ENCODE data around the gene ANKRD28. TPM values are rescaled to one million over a fixed set of nuclear protein-coding genes. Genes with fewer than 3 reads are reported as not detected.
A peak's percentile ranks its signal among the peaks of the same experiment; 100 is the strongest.

ANKRD28 gene
- total and polyA plus RNA-seq, 9 of the 15 experiments (the other 6 are each of a cell fraction or from before 2014, with no cell fraction given) = 11.7 to 66.0 (median 36.7) TPM

DNA sequence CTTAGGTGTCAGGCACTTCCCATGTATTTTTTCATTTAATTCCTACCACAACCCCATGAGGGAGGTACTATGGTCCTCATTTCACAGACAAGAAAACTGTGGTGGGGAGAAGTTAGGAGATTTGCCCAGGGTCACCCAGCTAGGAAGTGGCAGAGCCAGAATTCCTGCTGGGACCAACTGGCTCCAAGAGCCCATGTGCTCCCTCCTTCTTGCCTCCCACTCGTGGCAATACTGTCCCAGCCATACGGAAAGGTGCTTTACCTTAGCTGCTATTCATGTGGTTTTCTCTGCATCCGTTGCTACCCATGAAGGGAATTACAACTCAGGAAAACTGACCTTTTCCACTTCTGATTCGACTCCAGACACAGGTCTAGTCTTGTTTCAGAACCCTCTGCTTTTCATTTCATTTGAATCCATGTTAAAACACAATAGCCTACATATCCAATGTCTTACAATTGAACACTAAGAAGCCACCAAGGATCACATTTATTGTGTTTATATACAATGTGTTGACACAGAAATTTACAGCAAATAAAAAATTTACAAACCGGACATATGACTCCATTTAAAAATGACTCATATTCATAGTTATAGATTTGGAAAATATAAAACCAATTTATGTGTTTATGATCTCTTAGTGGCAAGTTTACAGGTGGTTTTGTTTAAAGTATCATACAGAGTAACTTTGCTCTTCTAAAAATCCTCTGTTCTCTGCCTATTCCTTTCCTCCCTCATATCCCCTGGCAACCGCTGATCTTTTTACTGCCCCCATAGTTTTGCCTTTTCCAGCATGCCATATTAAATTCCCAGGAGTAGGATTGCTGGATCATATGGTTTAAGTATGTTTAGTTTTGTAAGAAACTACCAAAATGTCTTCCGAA lies 137.5 kb downstream of the ANKRD28 start:
- WGBS (ENCODE audit: insufficient coverage, low coverage, missing lambda C conversion rate) = 12% methylated on average over 7 of the region's 7 CpGs
- H3K9me3 ChIP-seq (replicated peaks; ENCODE audit: control insufficient read depth, insufficient read depth, low read depth, low read length) = peaks cover 3% of the 10 kb centered on the region; the same call in 1 of the 2 replicates
- no TSS peak for BruUV-seq (replicated peaks)

GRCh38 chr3:15659254-15659975 lies 138.4 kb downstream of the ANKRD28 start:
- H3K9me3 ChIP-seq (replicated peaks; ENCODE audit: control insufficient read depth, insufficient read depth, low read depth, low read length) = peaks cover 3% of the 10 kb centered on the region; the same call in 1 of the 2 replicates
- no peak overlapping the region for H3K4me2 ChIP-seq (ENCODE audit: insufficient read depth, low read length)
- intact Hi-C loops (cut with micrococcal nuclease) (no loop called here), in situ Hi-C loops (cut with MboI) (no loop called here)
- H3K4me1 ChIP-seq (replicated peaks in 1 of 2; ENCODE audit: control insufficient read depth in 2 of 2, insufficient read depth in 2 of 2, low read length in 2 of 2) = no peaks in the 10 kb centered on the region; a peak in 1 of 5 replicates
- BruUV-seq (replicated peaks) = no TSS peak
- no peak for FAIRE-seq
- POLR2A ChIA-PET = interaction anchor here (0.9 kb wide), 1 partner anchor 8 kb away, joined by 5 read pairs; no protein-coding TSS in a partner anchor
- DNase-seq (ENCODE audit: extremely low read depth in 1 of 4, low spot score in 3 of 4) = no peak
- H4K20me1 ChIP-seq (replicated peaks; ENCODE audit: control insufficient read depth, insufficient read depth, low read length) = no peaks in the 10 kb centered on the region
- no peaks in the 10 kb centered on the region for H3K79me2 ChIP-seq (ENCODE audit: control insufficient read depth, insufficient read depth, low read length)
- TF ChIP-seq ZNF740 (CRISPR knock-in tag; IDR thresholded peaks at IDR 0.05) (peak; percentile 38; the same call in 1 of the 2 replicates), ZNF740 (tag; IDR thresholded peaks at IDR 0.05) (no peak), NFIC (IDR thresholded peaks at IDR 0.05) (0 out of 2 replicates have a peak, but pooled peaks have one; percentile 22), RAD51 (IDR thresholded peaks at IDR 0.05; ENCODE audit: borderline replicate concordance, low read depth) (no peak), ZNF449 (CRISPR knock-in tag; IDR thresholded peaks at IDR 0.05) (no peak)
- ATAC-seq = no peak
- H2AFZ ChIP-seq (ENCODE audit: low read depth, low read length) = no peak overlapping the region
- no peak overlapping the region for H3K9ac ChIP-seq (ENCODE audit: insufficient read depth in 1 of 2, low read depth in 2 of 2, low read length in 2 of 2)
- H3K27ac ChIP-seq (ENCODE audit: extremely low read depth, low read depth, low read length) = no peak overlapping the region
- H3K4me3 ChIP-seq = no peak overlapping the region
- CTCF ChIA-PET (ENCODE audit: low intra/inter-chr PET ratio) = no interaction called here
- H3K9me1 ChIP-seq (ENCODE audit: control insufficient read depth, insufficient read depth, low read length) = no peaks in the 10 kb centered on the region
- H3K36me3 ChIP-seq (ENCODE audit: control insufficient read depth, insufficient read depth, low read length) = no peaks in the 10 kb centered on the region
- H3K27me3 ChIP-seq (ENCODE audit: control insufficient read depth in 2 of 2, insufficient read depth in 2 of 2, low read length in 2 of 2) = no peaks in the 10 kb centered on the region; a peak in 1 of 5 replicates
- WGBS (ENCODE audit: insufficient coverage, low coverage, missing lambda C conversion rate) = 1% methylated on average over 5 of the region's 5 CpGs

More for the DNA sequence above, 137.5 kb downstream of the ANKRD28 start:
- in situ Hi-C loops (cut with MboI) = no loop called here
- Histone ChIP-seq H3K4me2 (ENCODE audit: insufficient read depth, low read length) (no peak overlapping the region), H3K9ac (ENCODE audit: insufficient read depth in 1 of 2, low read depth in 2 of 2, low read length in 2 of 2) (no peak overlapping the region), H3K4me1 (replicated peaks in 1 of 2; ENCODE audit: control insufficient read depth in 2 of 2, insufficient read depth in 2 of 2, low read length in 2 of 2) (no peaks in the 10 kb centered on the region; a peak in 1 of 5 replicates), H3K27ac (ENCODE audit: extremely low read depth, low read depth, low read length) (no peak overlapping the region), H2AFZ (ENCODE audit: low read depth, low read length) (no peak overlapping the region), H3K9me1 (ENCODE audit: control insufficient read depth, insufficient read depth, low read length) (no peaks in the 10 kb centered on the region), H3K27me3 (ENCODE audit: control insufficient read depth in 2 of 2, insufficient read depth in 2 of 2, low read length in 2 of 2) (no peaks in the 10 kb centered on the region; a peak in 1 of 5 replicates), H3K4me3 (no peak overlapping the region), H3K79me2 (ENCODE audit: control insufficient read depth, insufficient read depth, low read length) (no peaks in the 10 kb centered on the region), H4K20me1 (replicated peaks; ENCODE audit: control insufficient read depth, insufficient read depth, low read length) (no peaks in the 10 kb centered on the region), H3K36me3 (ENCODE audit: control insufficient read depth, insufficient read depth, low read length) (no peaks in the 10 kb centered on the region)
- FAIRE-seq (peak; percentile 55), DNase-seq (ENCODE audit: extremely low read depth in 1 of 4, low spot score in 3 of 4) (no peak), ATAC-seq (no peak)
- no peak for TF ChIP-seq ZNF717 (CRISPR knock-in tag; IDR thresholded peaks at IDR 0.05)
- intact Hi-C loops (cut with micrococcal nuclease) = no loop called here
- POLR2A ChIA-PET = interaction anchor here (0.9 kb wide), 1 partner anchor 8 kb away, joined by 5 read pairs; no protein-coding TSS in a partner anchor
- CTCF ChIA-PET (ENCODE audit: low intra/inter-chr PET ratio) = no interaction called here

Measured in K562 (cell line).